PC-9 (cell line): ENCODE data around the gene ZSCAN31. TPM values are rescaled to one million over a fixed set of nuclear protein-coding genes. Genes with fewer than 3 reads are reported as not detected.

ENCODE experiments used
- BruUV-seq: library from RNA; stranded (reverse); fragments of 400-500 nt; replicated peaks from 2 replicates; lab custom pipeline; 2021; lab: Mats Ljungman, UMichigan
- CTCF ChIA-PET: fragments of 300-600 bp; sonication (Branson Sonifier 250); formaldehyde crosslinking; loops from one replicate; lab custom pipeline; 2022; ENCODE audit warnings: antibody characterized with exemption; lab: Charles Lee
- POLR2A ChIA-PET: fragments of 300-600 bp; sonication (Branson Sonifier 250); formaldehyde crosslinking; loops from one replicate; lab custom pipeline; 2022; ENCODE audit warnings: antibody characterized with exemption; ENCODE audit not compliant: unreplicated experiment; lab: Charles Lee
- DNase-seq, 2 experiments: peaks; one replicate each; pipeline versions ENCODE4 v3.0.0 to v3.0.0-alpha.2; 2015 to 2022; ENCODE audit warnings: mixed read lengths in 1 of 2
- H2AFZ ChIP-seq: fragments of 200-600 bp; sonication (generic); 2 replicates; pipeline ENCODE4 v1.8.1; 2017; ENCODE audit warnings: antibody characterized with exemption
- H3F3A ChIP-seq: fragments of 200-600 bp; sonication (generic); 2 replicates; pipeline ENCODE4 v1.8.1; 2017; ENCODE audit warnings: antibody characterized with exemption, mild to moderate bottlenecking, low read depth; ENCODE audit not compliant: insufficient read depth
- H3K27ac ChIP-seq: fragments of 200-600 bp; sonication (generic); 2 replicates; pipeline ENCODE4 v1.6.1; 2016; ENCODE audit warnings: mixed run types
- H3K27me3 ChIP-seq: fragments of 200-600 bp; sonication (generic); 2 replicates; pipeline ENCODE4 v1.6.1; 2016; ENCODE audit warnings: low read depth, mixed run types; ENCODE audit not compliant: insufficient read depth
- H3K36me3 ChIP-seq: fragments of 200-600 bp; sonication (generic); 2 replicates; pipeline ENCODE4 v1.6.1; 2016; ENCODE audit warnings: low read depth, mixed run types
- H3K4me1 ChIP-seq: fragments of 200-600 bp; sonication (generic); replicated peaks from 2 replicates; pipeline ENCODE4 v1.6.1; 2016; ENCODE audit warnings: mixed run types; ENCODE audit not compliant: insufficient read depth
- H3K4me2 ChIP-seq: fragments of 200-600 bp; sonication (generic); 2 replicates; pipeline ENCODE4 v1.6.1; 2017; ENCODE audit warnings: mixed run types
- H3K4me3 ChIP-seq: fragments of 200-600 bp; sonication (generic); 2 replicates; pipeline ENCODE4 v1.6.1; 2016; ENCODE audit warnings: mixed run types
- H3K79me2 ChIP-seq: fragments of 200-600 bp; sonication (generic); 2 replicates; pipeline ENCODE4 v1.6.1; 2017; ENCODE audit warnings: low read depth, mixed run types
- H3K9me2 ChIP-seq: fragments of 200-600 bp; sonication (generic); 2 replicates; pipeline ENCODE4 v1.8.1; 2017; ENCODE audit warnings: mild to moderate bottlenecking; ENCODE audit not compliant: insufficient read depth
- H3K9me3 ChIP-seq: fragments of 200-600 bp; sonication (generic); 2 replicates; pipeline ENCODE4 v1.8.1; 2016; ENCODE audit warnings: low read depth; ENCODE audit not compliant: insufficient read depth
- H4K20me1 ChIP-seq: fragments of 200-600 bp; sonication (generic); 2 replicates; pipeline ENCODE4 v1.8.1; 2017; ENCODE audit not compliant: insufficient read depth
- CTCF ChIP-seq: fragments of 200-600 bp; sonication (generic); conservative IDR thresholded peaks from 2 replicates; pipeline ENCODE4 v1.6.1; 2017; ENCODE audit warnings: mixed run types, antibody characterized with exemption, mild to moderate bottlenecking, moderate library complexity
- EZH2 ChIP-seq: fragments of 200-600 bp; sonication (generic); IDR thresholded peaks from 2 replicates; pipeline ENCODE4 v1.8.0; 2017; ENCODE audit warnings: antibody characterized with exemption, low read depth
- intact Hi-C: fragments of 100-400 bp; cut with micrococcal nuclease; formaldehyde crosslinking; loops from one replicate; pipeline ENCODE4 v1.10.0; 2022; ENCODE audit not compliant: unreplicated experiment
- total RNA-seq: library from RNA; stranded (reverse); gene quantifications from 2 replicates; pipeline ENCODE4 v1.2.3, GENCODE V29; 2021

The ZSCAN31 gene
- total RNA-seq, 1 experiment from 2014 or later: 88.8 TPM

DNA sequence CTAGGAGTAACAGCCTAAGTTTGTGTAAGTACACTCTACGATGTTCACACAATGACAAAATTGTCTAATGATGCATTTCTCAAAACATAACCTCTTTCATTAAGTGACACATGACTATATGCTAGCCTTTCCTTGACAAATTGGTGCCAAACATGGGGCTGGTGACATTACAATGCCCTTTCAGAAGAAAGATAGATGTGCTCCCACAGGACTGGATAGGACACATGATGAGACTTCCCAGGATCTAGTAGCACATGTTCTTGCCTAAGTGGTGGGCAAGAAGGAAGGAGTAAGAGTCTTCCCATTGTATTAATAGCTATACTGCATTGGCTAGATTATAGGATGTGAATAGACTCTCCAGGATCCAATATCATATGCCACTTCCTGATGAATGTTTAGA, 35.3 kb upstream of the ZSCAN31 start:
- H3K27me3 ChIP-seq: no peaks in the 10 kb centered on the region
- H3K36me3 ChIP-seq: no peaks in the 10 kb centered on the region
- H3K9me2 ChIP-seq: no peaks in the 10 kb centered on the region
- H4K20me1 ChIP-seq: no peaks in the 10 kb centered on the region
- ChIA-PET POLR2A (no interaction called here), CTCF (no interaction called here)
- no peaks in the 10 kb centered on the region for H3K4me1 ChIP-seq
- intact Hi-C loops: no loop called here
- BruUV-seq: no TSS peak
- H3K4me3 ChIP-seq: no peak overlapping the region
- no peaks in the 10 kb centered on the region for H3K79me2 ChIP-seq
- no peak overlapping the region for H3K4me2 ChIP-seq
- no peak for TF ChIP-seq EZH2
- TF ChIP-seq CTCF: no peak
- DNase-seq: no peak
- no peaks in the 10 kb centered on the region for H3K9me3 ChIP-seq
- no peak overlapping the region for H3K27ac ChIP-seq
- no peaks in the 10 kb centered on the region for H3F3A ChIP-seq
- H2AFZ ChIP-seq: no peak overlapping the region

GRCh38 chr6:28370440-28370839, 34.5 kb upstream of the ZSCAN31 start:
- Histone ChIP-seq H2AFZ (no peak overlapping the region), H3K27me3 (no peaks in the 10 kb centered on the region), H3K79me2 (no peaks in the 10 kb centered on the region), H3K4me2 (no peak overlapping the region), H3K27ac (no peak overlapping the region), H3K4me1 (no peaks in the 10 kb centered on the region), H4K20me1 (no peaks in the 10 kb centered on the region), H3F3A (no peaks in the 10 kb centered on the region), H3K9me2 (no peaks in the 10 kb centered on the region), H3K9me3 (no peaks in the 10 kb centered on the region), H3K4me3 (no peak overlapping the region), H3K36me3 (no peaks in the 10 kb centered on the region)
- DNase-seq: no peak
- intact Hi-C loops: no loop called here
- ChIA-PET CTCF (interaction anchor here (0.6 kb wide), 1 partner anchor 83 kb away, joined by 3 read pairs; no protein-coding TSS in a partner anchor), POLR2A (interaction anchor here (0.6 kb wide), 1 partner anchor 477 kb away, joined by 4 read pairs; a partner anchor contains a TSS)
- BruUV-seq: no TSS peak
- TF ChIP-seq EZH2 (no peak), CTCF (no peak)

- no peak overlapping the region for H2AFZ ChIP-seq
- no peaks in the 10 kb centered on the region for H3K27me3 ChIP-seq
- no peak overlapping the region for H3K27ac ChIP-seq
- DNase-seq: no peak
- H4K20me1 ChIP-seq: no peaks in the 10 kb centered on the region
- H3K9me3 ChIP-seq: no peaks in the 10 kb centered on the region
- no peaks in the 10 kb centered on the region for H3K79me2 ChIP-seq
- POLR2A ChIA-PET: no interaction called here
- no peaks in the 10 kb centered on the region for H3K4me1 ChIP-seq
- no TSS peak for BruUV-seq
- intact Hi-C loops: no loop called here
- H3K4me3 ChIP-seq: no peak overlapping the region
- no peak for TF ChIP-seq CTCF
- no peak for TF ChIP-seq EZH2
- H3K36me3 ChIP-seq: no peaks in the 10 kb centered on the region
- CTCF ChIA-PET: no interaction called here
- no peaks in the 10 kb centered on the region for H3F3A ChIP-seq
- H3K9me2 ChIP-seq: no peaks in the 10 kb centered on the region
- H3K4me2 ChIP-seq: no peak overlapping the region
These were observed 33.5 kb upstream of the ZSCAN31 start for GRCh38 chr6:28369463-28369862.
